GM19239 (cell line): ENCODE data around the gene RTTN.
A peak's percentile ranks its signal among the peaks of the same experiment; 100 is the strongest.

ENCODE experiments used
- DNase-seq: peaks from one replicate; pipeline ENCODE4 v3.0.0; 2011; ENCODE audit warnings: low spot score; ENCODE audit not compliant: insufficient read length
- FAIRE-seq: peaks from 2 replicates; lab custom pipeline; 2011; peaks lifted over from hg19 to GRCh38; lab: Jason Lieb, UNC

The RTTN gene

GRCh38 chr18:70039186-70039585 lies 166.3 kb downstream of the RTTN start:
- FAIRE-seq (no peak), DNase-seq (no peak)

DNA sequence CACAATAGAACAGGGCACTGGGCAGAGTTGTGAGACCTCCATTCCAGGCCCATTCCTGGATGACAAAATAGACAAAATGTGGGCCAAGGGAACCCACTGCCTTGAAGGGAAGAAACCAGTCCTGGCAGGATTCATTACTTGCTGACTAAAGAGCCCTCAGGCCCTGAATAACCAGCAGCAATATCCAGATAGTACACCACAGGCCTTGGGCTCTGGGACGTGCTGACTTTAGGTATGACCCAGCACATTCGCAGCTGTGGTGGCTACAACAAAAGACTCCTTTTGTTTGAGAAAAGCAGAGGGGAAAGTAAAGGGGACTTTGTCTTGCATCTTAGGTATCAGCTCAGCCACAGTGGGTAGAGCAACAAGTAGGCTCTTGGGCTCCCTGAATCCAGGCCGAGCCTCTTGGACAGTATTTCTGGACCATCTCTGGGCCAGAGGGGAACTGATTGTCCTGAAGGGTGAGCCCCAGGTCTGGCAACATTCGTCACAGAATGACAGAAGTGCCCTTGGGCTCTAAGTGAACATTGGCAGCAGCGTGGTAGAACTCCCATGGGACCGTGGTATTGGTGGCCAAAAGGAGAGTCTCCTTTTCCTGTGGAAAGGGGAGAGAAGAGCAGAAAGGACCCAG lies 167.9 kb downstream of the RTTN start:
- FAIRE-seq (peak; percentile 52), DNase-seq (no peak)

GRCh38 chr18:70036771-70037347 lies 168.6 kb downstream of the RTTN start:
- FAIRE-seq (peak; percentile 97), DNase-seq (peak; percentile 27)

DNA sequence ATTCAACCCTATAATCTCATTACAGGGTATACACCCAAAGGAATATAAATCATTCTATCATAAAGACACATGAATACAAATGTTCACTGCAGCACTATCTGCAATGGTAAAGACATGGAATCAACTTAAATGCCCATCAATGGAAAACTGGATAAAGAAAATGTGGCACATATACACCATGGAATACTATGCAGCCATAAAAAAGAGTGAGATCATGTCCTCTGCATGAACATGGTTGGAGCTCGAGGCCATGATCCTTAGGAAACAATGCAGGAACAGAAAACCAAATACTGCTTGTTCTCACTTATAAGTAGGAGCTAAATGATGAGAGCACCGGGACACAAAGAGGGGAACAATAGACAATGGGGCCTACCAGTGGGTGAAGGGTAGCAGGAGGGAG lies 169.3 kb downstream of the RTTN start:
- no peak for DNase-seq
- no peak for FAIRE-seq

DNA sequence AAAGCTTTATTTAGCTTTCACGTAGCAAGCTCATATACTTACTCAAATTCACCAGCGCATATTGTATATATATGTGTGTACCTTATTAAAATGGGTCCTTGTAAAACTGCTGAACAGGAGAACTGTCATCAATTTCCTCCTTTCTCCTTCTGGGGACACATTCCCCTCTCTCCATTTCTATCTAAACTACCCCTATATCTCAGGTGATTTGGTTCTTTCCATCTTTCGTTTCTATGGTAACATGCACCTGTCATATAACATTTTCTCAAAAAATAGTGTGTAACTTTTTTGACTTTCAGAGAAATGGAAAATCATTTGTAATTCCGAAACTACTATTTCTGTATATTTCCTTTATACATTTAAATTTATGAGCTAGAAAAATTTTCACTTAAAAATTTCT lies 174.3 kb downstream of the RTTN start:
- FAIRE-seq (no peak), DNase-seq (no peak)

DNA sequence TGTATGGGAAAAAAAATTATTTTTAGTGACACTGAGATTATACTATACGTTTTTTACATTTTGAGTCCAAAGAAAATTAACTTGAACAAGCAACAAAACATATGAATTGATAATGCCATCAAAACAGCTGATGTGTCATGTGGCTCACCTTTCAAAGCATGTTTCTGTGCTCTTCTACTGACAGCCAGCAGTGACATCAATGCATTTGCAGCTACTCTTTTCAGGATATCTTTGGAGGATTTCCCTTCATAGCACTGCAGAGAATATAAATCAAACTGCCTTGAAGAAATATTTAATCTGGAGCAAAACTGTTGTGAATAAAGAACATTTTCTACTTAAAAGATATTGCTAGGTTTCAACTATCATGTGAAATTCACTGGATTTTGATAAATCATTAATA lies 174.8 kb downstream of the RTTN start:
- peak; percentile 53 for FAIRE-seq
- no peak for DNase-seq

DNA sequence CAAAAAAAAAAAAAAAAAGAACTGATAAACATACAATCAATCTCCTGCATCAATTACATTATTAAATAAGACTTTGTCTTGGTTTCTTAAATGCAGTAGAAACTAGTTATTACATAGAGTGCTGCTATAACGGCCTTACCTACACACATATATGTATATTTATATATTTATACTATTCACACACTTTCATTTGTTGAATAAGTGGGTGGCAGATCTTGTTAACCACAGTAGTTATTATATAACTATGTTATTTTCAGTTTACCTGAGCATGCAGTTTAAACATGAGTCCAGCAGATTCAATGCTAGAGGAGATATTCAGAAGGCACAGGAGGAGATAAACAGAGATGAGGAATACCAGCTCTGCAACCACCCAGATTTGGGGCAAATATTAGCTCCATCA lies 176.3 kb downstream of the RTTN start:
- FAIRE-seq, result peak; percentile 54
- no peak for DNase-seq

DNA sequence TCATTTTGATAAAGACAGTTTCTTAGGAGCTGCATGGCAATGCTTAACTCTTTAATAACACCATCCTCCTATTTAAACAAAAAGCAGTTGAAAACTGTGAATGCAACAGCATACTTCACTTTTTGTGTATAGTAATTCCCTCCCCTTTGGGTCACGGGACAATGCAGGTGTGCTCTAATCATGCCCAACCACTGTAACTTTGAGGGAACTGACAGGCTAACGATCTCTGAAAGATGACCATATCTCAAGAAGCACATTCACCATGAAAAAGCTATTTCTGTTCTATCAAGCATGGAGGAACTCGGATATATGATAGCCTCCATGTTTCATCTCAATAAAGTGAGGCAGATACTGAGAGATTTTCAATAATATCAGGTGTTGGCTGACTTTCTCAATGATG lies 176.8 kb downstream of the RTTN start:
- FAIRE-seq (peak; percentile 94), DNase-seq (no peak)

GRCh38 chr18:70028084-70028483 lies 177.4 kb downstream of the RTTN start:
- peak; percentile 82 for FAIRE-seq
- DNase-seq, result no peak

- DNase-seq (no peak), FAIRE-seq (no peak)
These were observed 179.9 kb downstream of the RTTN start for GRCh38 chr18:70025580-70025979.

DNA sequence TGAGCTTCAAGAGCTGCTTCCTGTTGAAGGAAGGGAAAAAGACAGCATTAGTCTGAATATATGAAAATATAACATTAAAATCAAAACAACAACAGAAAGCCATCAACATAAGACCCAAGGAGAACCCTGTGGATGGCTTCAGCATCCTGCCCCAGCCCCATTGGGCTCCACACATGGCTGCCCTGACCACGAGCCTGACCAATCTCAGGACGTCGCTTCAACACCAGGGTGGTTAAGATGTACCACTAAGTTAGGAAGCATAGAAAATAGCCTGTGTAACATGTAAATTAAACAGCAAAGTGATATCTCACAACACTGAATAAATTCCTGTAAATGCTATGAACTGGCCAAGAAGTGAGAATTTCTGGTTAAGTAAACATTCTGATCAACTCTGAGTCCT lies 180.7 kb downstream of the RTTN start:
- peak; percentile 21 for FAIRE-seq

GRCh38 chr18:70024093-70024492 lies 181.4 kb downstream of the RTTN start:
- FAIRE-seq (no peak), DNase-seq (no peak)

More for the DNA sequence above, 180.7 kb downstream of the RTTN start:
- no peak for DNase-seq

GRCh38 chr18:70022636-70023035 lies 182.9 kb downstream of the RTTN start:
- no peak for DNase-seq
- FAIRE-seq, result no peak

GRCh38 chr18:70021498-70021897 lies 184.0 kb downstream of the RTTN start:
- DNase-seq, result no peak
- no peak for FAIRE-seq

- DNase-seq (no peak), FAIRE-seq (no peak)
These were observed 184.4 kb downstream of the RTTN start for GRCh38 chr18:70021043-70021442.

GRCh38 chr18:70019991-70020390 lies 185.5 kb downstream of the RTTN start:
- FAIRE-seq, result no peak

DNA sequence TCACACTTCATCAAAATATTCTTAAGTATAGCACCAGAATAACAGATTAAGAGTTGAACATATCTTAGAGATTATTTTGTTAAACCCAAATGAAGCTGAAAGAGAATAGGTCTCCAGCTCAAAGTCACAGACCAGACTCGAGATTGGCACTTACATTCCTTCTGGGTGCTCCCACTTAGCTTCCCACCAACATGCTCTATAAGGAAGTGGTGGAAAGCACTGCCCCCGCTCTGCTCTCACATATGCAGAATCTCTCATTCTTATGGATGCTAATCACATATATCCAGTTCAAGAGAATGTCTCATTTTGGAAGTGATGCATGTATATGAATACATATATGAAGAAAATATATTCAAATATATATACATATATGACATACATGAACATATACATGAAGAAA lies 186.4 kb downstream of the RTTN start:
- no peak for DNase-seq
- no peak for FAIRE-seq

More at GRCh38 chr18:70019991-70020390, 185.5 kb downstream of the RTTN start:
- no peak for DNase-seq

GRCh38 chr18:70015127-70015526 lies 190.4 kb downstream of the RTTN start:
- no peak for FAIRE-seq
- no peak for DNase-seq

DNA sequence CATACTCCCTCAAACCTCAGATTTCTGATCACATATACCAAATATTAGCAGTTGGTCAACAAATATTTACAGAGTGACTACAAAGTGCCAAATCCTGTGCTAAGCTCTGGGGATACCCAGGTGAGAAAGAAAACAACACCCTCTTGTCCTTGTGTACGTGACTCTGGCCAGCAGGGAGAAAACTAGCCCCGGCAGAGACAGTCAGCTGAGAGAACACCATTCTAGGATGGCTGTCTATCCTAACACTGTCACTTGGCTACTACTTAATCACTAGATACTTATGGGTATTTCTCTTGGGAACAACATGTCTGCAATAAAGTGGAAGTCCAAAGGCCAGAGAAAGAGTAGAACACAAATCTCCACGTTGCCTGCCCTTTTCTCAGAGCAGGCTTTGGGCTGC lies 199.9 kb downstream of the RTTN start:
- FAIRE-seq (no peak), DNase-seq (no peak)

DNA sequence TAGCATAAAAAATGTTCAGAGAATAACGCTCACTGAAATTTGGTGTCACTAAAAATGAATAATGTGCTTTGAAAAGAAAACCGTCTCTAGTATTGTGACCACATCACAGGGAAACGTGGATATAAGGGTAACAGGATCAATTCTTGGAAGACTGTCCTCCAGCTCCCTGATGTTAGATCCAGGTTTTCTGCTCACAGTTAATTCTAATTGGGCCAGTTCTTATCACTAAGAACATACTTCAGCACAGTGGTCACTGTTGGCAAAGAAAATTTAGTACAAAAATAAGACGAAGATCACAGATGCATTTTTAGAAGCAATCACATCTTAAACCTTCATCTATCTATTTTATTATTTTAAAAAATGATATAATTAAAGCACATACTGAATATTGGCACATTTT lies 200.8 kb downstream of the RTTN start:
- FAIRE-seq (no peak), DNase-seq (no peak)

- no peak for FAIRE-seq
- no peak for DNase-seq
These were observed 205.8 kb downstream of the RTTN start for GRCh38 chr18:69999656-70000055.

DNA sequence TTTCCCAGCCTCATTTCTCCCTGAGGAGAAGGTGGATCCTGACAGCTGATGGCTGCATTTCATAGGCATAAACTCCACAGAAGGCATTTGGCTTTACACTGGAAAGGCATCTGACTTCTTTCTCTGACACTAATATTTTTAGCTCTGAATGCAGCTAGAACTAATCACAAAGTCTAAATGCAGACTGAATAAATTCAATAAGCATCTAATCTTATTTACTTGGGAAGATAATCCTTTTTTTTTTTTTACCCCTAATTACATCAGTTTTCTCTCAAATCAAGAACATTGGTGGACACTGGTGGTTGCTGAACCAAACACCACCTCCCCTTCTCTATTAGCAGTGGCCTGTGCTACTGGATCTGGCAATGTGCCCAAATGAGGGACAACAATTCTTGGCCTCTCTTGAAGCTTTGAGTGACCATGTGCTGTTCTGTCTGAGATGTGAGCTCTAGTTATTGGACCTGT lies 206.9 kb downstream of the RTTN start:
- no peak for DNase-seq
- peak; percentile 68 for FAIRE-seq
